Measurements from ENCODE around the gene FLAD1.

The FLAD1 gene

DNA sequence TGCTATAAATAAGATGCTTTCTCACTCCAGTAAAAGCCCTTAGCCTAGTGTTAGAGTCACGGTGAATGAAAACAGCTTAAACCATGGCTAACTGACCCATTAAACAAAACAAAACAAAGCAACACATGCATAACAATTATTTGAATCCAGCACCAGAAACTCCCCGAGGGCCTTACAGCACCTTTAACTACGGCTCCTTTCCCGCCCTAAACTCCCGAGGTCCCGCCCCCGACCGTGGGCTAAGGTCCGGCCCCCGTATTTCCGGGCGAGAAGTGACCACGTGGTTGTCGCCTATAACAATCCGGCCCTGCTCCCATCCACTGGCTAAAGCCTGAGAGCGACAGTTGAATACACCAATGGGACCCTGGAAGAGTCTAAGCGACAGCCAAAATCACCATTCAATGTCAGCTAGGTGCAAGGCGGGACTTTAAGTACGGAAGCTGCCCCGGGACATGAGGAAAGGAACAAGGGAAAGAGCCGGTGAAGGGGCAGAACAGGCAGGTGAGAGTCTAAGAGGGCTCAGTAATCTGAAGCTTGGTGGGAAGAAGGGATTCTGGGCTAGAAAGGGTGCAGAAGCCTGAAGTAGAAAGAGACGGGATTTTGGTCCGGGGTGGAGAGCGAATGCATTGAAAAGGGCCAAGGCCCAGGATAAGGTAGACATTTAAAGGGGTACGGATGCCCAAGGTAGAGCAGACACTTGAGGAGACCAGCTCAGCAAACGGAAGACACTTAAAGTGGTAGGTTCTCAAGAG is at the start of gene FLAD1:
Gene FLAD1 (plus strand): TSS at position 448 of the 752 bp plus-strand sequence. CDS start 351 bp downstream, outside the sequence.
- DNase-seq, result peak; percentile 100

DNA sequence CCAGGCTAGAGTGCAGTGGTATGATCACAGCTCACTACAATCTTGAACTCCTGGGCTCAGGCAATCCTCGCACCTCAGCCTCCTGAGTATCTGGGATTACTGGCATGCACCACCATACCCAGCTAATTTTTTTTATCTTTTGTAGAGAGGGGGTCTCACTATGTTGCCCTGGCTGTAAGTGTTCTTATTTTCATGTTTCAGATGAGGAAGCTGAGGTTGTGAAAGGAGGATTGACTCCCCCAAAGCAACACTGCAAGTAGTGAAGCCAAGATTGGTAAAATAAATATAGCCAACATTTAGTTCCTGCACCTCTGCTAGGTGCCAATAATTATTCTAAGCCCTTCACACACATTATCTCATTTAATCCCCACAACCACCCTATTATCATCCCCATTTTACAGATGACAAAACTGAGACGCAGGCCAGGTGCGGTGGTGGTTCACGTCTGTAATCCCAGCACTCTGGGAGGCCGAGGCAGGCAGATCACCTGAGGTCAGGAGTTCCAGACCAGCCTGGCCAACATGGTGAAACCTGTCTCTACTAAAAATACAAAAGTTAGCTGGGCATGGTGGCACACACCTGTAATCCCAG is 48.7 kb upstream of the FLAD1 start:
- DNase-seq, result no peak

DNA sequence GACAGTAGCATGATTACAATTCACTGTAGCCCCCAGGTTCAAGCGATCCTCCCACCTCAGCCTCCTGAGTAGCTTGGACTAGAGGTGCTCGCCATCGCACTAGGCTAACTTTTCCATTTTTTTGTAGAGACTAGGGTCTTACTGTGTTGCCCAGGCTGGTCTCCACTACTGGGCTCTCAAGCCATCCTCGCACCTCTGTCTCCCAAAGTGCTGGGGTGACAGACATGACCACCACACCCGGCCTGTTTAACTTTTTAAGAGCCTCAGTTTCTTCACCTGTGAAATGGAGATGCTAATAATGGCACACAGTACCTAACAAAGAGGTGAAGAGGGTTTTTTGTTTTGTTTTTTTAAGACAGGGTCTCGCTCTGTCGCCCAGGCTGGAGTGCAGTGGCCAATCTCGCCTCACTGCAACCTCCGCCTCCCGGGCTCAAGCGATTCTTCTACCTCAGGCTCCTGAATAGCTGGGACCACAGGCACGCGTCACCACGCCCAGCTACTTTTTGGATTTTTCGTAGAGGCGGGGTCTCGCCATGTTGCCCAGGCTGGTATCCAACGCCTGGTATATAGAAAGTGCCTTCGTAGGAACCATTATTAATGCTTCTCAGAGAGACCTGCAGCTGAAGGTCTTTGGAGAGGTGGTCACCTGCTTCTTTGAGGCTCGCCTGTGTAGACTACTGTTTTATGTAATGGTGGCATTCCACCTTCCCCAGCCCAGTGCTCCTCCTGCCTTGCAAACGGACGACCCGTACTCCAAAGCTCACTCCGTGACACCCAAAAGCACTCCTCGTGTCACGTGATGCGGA is 47.2 kb upstream of the FLAD1 start:
- DNase-seq, result no peak

DNA sequence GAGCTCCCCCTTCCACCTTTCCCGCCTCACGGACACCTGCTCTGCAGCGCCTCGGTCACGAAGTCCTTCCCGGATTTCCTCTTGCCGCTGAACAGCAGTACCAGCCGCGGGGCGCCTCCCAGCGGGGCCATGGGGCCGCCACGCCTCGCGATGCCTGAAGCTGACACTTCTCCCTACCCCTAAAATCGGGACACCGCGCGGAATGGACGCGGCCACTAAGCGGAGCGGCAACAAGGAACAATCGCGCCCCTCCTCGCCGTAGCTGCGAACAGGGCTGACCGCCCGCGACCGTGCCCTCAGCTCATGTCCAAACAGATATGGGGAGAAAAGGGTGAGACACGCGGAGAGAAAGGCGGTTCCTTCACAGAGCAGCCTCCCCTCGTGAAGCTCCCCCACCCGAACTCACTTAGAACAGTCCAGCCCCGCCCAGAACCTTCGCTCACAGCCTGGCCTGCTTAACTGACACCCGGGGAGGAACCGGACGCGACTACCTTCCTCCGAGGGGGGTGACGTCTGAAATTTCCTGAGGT is 46.5 kb upstream of the FLAD1 start, which contains the start of gene PMVK:
Gene PMVK (minus strand): TSS at position 165 of the 530 bp plus-strand sequence. CDS start 34 bp downstream, at position 131.
- DNase-seq, result peak; percentile 98

DNA sequence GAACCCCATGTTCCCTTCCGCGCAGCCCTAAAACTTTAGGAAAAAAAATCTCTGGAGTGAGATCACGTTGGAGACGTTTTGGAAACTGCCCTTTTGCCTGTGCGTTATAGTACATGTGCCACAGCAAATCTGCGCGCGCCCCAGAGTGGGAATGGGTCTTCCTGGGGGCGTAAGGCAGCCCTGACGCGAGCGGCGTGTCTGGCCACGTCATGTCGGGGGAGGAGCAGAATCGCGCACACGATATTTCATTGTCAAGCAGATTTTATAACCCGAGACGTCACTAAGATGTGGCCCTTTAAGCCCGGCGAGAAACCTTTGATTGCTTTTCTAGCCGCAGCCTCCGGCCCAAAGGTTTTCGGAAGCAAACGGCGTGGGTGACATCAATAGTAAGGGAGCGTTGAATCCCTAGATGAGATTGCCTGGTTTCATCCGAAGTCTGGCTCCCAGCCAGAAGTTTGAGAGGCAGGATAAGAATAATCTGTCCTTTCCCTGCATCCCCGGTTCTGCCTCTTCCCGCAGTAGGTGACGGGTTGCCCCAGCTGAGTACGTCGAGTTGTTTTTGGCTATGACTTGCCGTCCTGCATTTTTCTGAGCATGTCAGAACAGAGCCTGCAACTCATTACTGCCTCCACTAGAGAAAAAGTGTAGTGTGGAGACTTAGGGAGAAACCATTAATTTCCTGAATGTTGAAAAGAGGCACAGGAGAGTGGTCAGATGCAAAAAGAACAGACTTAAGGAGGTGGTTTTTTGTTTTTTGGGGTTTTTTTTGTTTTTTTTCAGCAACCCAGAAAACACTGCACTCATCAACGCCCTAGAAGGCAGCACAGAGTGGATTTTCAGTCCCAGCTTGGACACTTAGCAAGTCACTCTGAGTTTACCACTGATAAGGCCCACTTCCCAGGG is 45.8 kb upstream of the FLAD1 start:
- DNase-seq, result peak; percentile 95

DNA sequence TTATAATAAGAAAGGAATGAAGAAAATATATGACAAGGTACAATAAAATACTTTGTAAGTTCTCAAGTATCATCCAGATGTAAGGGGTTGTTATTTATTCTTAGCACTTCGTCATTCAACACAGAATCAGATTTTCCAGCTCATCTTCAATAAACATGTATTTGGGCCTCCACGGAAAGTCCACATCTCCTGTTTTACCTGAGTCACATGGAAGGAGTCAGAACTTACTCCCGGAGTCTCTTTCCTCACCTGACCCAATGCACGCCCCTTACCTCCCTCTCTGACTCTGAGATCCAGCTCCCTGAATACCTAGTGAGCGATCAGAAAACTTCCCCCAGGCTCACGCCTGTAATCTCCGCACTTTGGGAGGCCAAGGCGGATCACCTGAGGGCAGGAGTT is 45.2 kb upstream of the FLAD1 start:
- no peak for DNase-seq

DNA sequence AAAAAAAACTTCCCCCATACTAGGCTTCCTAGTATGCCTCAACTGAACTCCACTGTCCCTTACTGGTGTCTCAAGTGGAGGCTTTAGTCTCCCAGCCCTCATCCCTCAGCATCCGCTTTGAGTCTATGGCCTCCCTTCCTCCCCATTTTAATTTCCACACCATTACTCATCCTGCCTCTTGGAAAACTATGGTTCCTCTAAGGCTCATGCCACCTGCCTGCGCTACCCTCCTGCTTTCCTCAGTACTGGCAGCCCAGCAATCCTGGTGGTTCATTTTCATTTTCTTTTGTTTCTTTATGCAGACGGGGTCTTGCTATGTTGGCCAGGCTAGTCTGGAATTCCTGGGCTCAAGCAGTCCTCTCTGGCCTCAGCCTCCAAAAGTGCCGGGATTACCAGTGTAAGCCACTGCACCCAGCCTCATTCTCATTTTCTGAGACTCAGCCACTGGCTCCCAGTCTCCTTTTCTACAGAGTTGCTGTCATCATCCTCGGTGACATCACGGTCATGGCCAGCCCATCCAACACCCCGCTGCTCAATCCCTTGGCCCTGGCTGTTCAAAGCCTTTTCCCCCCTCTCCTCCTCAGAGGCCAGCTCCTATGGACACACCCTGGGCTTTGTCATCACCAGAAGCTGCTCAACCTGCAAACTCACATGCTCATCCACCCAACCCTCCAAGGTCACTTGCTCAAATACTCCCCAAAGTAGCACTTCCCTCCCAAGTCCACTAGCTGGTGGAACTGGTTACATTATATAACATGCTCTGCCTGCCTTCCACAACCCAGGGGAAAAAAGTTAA is 44.3 kb upstream of the FLAD1 start:
- no peak for DNase-seq

DNA sequence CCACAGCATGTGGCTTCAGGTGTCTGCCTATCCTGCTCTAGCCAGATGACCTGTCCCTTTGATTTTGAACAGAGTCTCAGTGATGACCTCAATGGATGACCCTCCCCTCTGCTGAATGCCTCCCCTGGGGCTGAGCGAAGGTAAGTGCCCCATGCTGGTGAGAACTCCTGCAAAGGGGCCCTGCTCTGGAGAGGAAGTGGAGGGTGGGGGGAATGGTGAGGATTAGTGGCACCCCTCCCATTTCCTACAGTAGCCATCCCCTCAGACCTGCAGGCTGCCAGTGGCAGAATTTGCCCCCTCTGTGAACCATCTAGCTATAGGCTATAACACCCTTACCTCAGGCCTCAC is 43.0 kb upstream of the FLAD1 start:
- no peak for DNase-seq

DNA sequence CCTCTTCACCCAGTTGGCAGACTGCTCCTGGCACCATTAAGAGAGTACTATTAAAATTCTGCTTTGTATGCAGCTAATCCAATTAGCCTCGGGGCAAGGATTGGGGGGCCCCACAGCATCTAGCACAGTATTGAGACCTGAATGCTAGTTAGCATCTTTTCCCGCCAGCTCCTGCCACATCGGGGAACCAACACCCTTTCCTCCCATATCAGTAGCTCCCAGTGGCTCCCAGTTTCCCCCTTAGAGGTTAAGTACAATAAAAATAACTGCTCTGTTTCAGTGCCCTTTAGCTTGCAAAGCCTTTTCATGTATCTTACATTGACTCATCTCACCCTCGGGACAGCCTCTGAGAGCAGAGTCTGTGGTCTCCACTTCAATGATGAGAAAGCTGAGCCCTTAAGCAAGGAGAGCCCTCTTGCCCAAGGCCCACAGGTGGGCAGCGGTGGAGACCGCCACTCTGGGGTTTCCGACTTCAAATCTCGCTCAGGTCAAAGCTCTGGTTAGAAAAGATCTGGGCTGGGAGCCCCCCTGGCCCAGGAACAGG is 42.4 kb upstream of the FLAD1 start:
- peak; percentile 82 for DNase-seq

DNA sequence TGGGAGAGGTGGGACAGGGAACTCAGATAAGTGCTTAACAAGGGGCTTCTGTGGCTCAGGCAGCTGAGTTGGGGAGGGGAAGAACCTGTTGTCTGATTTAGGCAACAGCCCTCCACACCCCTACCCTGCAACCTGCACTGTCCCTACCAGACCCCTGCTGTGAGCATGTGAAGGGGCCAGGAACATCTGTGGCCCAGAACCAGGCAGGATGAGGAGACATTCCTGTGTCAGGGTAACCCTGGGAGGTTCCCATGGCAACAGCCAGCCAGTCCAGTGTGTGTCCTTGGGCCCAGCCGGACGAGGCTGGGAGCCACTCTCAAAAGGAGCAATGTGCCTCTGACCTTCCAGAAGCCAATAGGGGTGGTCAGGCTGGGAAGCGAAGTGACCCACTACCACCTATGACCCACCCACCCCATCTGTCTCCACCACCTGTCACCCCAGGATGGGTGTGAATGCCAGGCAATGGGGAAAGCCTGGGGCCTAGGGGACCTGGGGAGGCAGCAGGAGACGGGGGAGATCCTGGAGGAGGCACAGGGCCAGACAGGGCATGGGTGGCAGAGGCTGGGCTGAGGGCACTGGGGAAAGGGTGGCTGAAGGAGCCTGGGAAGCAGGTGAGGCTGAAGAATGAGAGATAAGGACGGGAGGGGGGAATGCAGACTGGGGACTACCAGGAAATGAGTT is 41.7 kb upstream of the FLAD1 start:
- DNase-seq, result no peak

DNA sequence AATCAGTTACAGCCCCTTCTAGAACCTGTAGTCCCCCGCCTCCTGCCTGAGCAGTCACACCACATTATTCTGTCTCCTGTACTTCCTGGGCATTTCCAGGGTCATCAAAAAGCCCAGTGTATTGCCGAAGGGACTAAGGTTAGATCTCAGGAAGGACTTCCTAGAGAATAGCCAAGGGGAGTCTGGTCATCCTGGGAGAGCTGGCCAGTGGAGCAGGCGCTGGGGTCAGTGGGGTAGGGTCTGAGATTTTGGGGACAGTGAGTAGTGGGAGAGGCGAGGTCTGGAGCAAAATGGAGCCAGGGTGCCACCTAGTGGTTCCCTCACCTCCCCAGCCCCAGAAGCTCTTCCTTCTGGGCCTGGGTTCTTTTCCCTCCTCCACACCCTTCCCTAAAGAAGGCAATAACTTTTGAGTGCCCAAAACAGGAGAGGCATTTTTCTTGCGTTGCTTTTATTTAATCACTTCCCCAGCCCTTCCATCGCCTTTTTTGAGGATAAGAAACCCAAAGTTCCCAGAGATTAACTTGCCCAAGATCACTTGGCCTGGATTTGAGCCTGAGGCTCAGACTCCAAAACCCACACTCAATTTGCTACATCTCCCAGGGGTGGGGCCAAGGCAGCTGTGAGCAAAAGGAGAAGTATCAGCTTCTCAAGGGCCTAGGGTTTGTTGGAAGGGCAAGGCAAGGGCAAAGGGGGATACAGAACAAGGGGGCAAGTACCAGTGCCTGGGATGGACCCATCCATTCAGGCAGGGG is 39.3 kb upstream of the FLAD1 start:
- peak; percentile 77 for DNase-seq

DNA sequence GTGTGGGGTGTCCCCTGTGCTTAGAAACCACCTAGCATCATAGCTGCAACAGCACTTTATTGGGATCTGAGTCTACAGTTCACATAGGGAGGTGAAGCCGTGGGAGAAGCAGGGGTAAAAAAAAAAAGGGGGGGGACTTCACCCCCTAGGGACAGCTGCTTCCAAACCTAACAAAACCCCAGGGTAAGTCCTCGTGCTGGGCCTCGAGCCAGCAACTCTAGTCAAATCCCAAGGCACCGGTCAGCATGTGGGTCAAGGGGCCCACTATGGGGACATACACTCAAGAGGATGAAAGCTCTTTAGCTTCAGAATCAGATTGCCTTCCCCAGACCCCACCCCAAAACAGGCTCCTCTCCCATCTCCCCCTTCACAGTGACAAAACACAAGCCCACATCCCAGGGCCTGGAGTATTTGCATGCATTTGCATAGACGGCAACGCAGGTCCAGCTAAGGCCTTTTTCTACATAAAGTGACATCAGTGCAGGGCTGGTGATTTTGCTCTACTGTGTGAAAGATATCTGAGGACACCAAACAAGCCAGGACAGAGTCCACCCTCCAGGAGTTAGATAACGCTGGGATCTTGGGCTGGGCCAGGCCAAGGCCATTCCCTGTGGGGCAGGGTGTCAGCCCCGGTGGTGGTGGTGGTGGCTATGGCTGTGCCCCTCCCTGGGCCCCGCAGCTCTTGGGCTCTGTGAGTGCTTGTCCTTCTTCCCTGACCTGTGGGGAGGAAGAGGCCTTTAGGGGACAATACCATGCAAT is 38.6 kb upstream of the FLAD1 start:
- DNase-seq, result no peak

DNA sequence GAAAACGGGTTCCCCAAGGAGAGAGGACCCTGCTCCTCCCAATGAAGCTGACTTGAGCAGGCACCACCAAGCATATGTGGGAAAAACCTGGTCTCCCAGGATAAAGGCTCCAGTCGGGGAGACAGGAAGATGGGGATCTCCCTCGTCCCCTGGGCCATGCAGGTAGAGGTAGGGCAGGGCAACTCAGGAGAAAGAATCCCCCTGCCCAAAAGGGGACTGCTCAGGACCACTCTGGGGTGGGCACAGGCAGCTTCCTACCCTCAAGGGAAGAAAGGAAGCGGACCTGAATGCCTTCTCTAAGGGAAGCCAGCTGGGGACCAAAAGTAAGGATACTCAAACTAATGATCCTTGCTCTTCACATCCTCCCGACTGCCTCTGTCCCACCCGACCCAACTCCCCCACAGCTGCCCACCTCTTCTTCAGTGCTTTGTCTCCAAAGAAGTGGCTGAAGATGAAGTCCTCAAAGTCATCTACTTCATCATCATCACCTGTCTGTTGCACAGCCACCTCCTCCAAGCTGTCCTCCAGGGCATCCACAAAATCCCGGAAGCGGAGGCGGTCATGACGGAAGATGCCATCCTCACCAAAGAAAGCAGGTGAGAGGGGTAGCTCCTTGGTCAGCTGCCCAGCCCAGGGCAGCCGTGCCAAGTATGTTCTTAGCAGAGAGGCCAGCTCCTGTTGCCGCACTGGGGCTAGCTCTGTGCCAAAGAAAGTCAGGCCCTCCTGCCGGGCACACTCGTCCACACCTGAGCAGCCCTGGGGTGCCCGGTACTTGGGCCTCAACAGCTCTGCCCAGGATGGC is 37.8 kb upstream of the FLAD1 start:
- DNase-seq, result no peak

DNA sequence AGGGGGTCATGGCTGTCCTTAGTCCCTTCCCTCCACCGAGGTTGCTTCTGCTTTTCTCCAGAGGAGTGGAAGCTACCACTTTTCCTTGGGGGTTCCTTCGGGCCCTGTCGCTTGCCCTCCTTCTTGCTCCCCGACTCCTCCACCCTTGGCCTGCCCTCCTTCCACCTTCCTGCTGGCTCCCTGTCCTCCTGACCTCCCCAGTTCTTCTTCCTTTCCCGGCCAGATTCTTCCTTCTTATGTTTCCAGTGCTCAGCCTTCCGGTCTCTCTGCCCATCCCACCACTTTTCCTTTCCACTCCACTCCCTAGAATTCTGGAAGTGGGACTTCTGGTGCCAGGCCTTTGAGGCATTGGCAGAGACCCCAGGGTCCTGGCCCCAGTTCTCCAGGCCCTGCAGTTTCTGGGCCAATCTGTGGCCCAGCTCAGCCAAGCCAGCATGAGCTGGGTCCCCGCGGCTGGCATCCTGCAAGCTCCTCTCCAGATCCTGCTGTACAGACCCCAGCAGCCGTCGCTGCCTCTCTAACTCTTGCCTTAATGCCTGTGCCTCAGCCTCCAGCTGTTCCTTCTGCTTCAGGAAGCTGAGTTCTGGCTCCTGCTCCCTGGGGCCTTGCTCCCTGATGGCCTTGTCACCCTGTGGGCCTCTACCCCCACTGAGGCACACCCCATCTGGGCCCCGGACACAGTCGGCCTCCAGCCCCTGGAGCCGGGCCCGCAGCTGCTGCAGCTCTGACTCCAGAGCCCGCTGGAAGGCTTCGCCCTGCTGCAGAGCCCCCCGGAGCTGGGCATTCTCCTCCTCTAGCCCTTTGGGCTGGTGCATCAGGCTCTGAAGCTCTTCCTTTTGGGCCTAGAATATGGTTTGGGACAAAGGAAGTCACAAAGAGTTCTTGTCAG is 36.9 kb upstream of the FLAD1 start:
- no peak for DNase-seq

DNA sequence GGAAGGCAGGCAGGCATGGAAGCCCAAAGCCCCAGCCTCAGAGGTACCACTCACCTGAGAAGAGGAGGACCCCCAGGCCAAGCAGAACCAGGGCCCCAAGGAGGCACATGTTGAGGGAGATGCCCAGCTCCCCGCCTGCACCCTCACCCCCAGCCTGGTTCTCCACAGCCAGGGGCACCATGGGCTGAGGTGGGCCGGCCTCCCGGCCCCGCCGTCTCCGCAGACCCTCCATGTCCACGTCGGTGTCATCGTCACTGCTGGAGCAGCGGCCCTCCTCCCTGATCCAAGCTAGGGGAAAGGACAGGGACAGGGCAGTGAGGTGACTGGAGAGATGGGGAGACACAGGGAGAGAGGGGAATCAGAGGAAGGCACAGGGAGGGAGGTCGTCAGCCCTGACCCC is 35.1 kb upstream of the FLAD1 start:
- no peak for DNase-seq

DNA sequence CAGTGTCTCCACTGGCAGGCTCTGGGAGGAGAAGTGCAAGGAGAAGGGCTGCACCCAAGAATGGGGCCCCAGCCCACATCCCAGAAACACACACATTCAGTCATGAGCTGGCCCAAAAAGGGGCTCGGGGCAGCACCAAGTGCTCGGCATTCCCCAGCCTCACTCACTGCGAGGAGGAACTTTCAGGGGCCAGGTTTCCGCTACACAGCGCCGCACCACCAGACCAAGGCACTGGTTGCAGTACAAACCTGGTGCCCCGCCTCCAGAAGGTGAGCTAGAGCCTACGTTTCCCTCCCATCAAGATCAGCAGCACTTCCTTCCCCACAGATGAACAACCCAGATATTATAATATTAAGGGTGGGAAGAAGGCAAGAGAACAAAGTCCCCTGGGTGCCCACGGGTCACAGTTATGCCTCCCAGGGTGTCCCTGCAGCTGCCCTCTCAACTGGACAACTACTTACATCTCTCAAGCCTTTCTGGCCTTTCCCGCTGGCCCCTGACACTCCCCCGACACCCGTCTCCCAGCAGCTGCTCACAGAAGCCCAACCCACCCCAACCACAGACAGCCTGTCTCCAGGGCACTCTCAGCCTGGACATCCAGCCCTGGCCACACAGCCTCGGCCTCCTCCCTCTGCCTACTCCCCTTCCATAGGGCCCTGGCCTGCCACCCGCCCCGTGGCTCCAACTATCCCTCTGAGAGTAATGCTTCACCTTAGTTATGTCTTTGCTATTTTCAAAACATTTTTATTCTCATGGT is 31.1 kb upstream of the FLAD1 start:
- DNase-seq, result no peak

Measured in hematopoietic multipotent progenitor cell treated with erythropoietin and hydrocortisone succinate and interleukin-3 and kit ligand, for 4 days (in vitro differentiated cells).